B cell (primary cell): ENCODE measurements around the gene KIF27. TPM values are rescaled to one million over a fixed set of nuclear protein-coding genes. Genes with fewer than 3 reads are reported as not detected.

Experiments
- ATAC-seq: fragments of 200-7000 bp; cut with Tn5 transposase; one replicate; pipeline ENCODE4 v1.10.0; 2021; ENCODE audit warnings: low read depth, mild to moderate bottlenecking, moderate number of reproducible peaks, moderate library complexity
- CTCF ChIA-PET: fragments of 350-600 bp; sonication (Branson Sonifier 250); formaldehyde crosslinking; loops from one replicate; lab custom pipeline; 2021; ENCODE audit warnings: antibody characterized with exemption, inconsistent platforms; lab: Charles Lee
- POLR2A ChIA-PET: fragments of 350-600 bp; sonication (Branson Sonifier 250); formaldehyde crosslinking; loops from one replicate; lab custom pipeline; 2021; ENCODE audit warnings: antibody characterized with exemption; lab: Charles Lee
- DNase-seq: peaks from one replicate; pipeline ENCODE4 v3.0.0; 2013
- H2AFZ ChIP-seq: 2 replicates; pipeline ENCODE4 v1.6.1; 2012; ENCODE audit warnings: mild to moderate bottlenecking, low read depth, low read length; ENCODE audit not compliant: insufficient read depth, poor library complexity, severe bottlenecking
- H3K27ac ChIP-seq, 2 donors: 1 replicate in 1 of 2; 2 replicates in 1 of 2; pipeline ENCODE4 v1.5.1; 2012 to 2013; ENCODE audit warnings: low read length in 2 of 2, mild to moderate bottlenecking in 2 of 2, moderate library complexity in 1 of 2
- H3K27me3 ChIP-seq, 4 experiments: fragments of 200-600 bp in 1 of 4; sonication (generic) in 1 of 4; replicated peaks in 1 of 4; 1 replicate in 2 of 4; 2 replicates in 2 of 4; pipeline versions ENCODE4 v1.6.1 to v1.7.0; 2013 to 2016; ENCODE audit warnings: low read length in 3 of 4, mild to moderate bottlenecking in 2 of 4, mixed read lengths in 1 of 4, moderate library complexity in 1 of 4; ENCODE audit not compliant: insufficient read depth in 4 of 4, control insufficient read depth in 3 of 4; ENCODE audit errors: control extremely low read depth in 1 of 4
- H3K36me3 ChIP-seq, 2 experiments: replicated peaks in 1 of 2; 1 replicate in 1 of 2; 2 replicates in 1 of 2; pipeline versions ENCODE4 v1.6.1 to v1.7.1; 2013; ENCODE audit warnings: low read length in 1 of 2; ENCODE audit not compliant: insufficient read depth in 2 of 2, control insufficient read depth in 1 of 2; ENCODE audit errors: control extremely low read depth in 1 of 2, extremely low read depth in 1 of 2
- H3K4me1 ChIP-seq, 2 donors: fragments of 200-600 bp in 1 of 2; sonication (generic) in 1 of 2; 1 replicate in 1 of 2; 2 replicates in 1 of 2; pipeline versions ENCODE4 v1.5.1 to v1.6.1; 2013 to 2017; ENCODE audit warnings: low read length in 2 of 2; ENCODE audit not compliant: control insufficient read depth in 2 of 2, insufficient read depth in 2 of 2
- H3K4me2 ChIP-seq: replicated peaks from 2 replicates; pipeline ENCODE3; 2012; ENCODE audit warnings: mild to moderate bottlenecking, low read depth, low read length; ENCODE audit not compliant: poor library complexity, severe bottlenecking
- H3K4me3 ChIP-seq, 5 experiments: fragments of 200-600 bp in 1 of 5; sonication (generic) in 1 of 5; 1 replicate in 3 of 5; 2 replicates in 2 of 5; pipeline versions ENCODE4 v1.5.1 to v1.7.0; 2011 to 2016; ENCODE audit warnings: low read length in 4 of 5, mild to moderate bottlenecking in 4 of 5, low read depth in 2 of 5, control low read depth in 1 of 5, moderate library complexity in 1 of 5; ENCODE audit not compliant: insufficient read depth in 1 of 5; ENCODE audit errors: control extremely low read depth in 1 of 5, extremely low read depth in 1 of 5
- H3K79me2 ChIP-seq: fragments of 200-600 bp; sonication (generic); one replicate; pipeline ENCODE4 v1.6.0; 2016; ENCODE audit warnings: low read length; ENCODE audit not compliant: control insufficient read depth, insufficient read depth
- H3K9ac ChIP-seq: fragments of 200-600 bp; sonication (generic); 2 replicates; pipeline ENCODE4 v1.6.1; 2017; ENCODE audit warnings: mild to moderate bottlenecking, low read length, moderate library complexity
- H3K9me3 ChIP-seq, 3 donors: one replicate each; pipeline versions ENCODE4 v1.6.1 to v1.7.1; 2013; ENCODE audit warnings: low read length in 2 of 3; ENCODE audit not compliant: control insufficient read depth in 2 of 3, insufficient read depth in 1 of 3; ENCODE audit errors: control extremely low read depth in 1 of 3
- H4K20me1 ChIP-seq: 2 replicates; pipeline ENCODE4 v1.6.0; 2012; ENCODE audit warnings: mild to moderate bottlenecking, low read length; ENCODE audit not compliant: insufficient read depth, control insufficient read depth, poor library complexity, severe bottlenecking
- H3K27ac Mint-ChIP-seq: one replicate; pipeline ENCODE4 v1.8.0; 2021; ENCODE audit warnings: mixed read lengths
- H3K27me3 Mint-ChIP-seq: one replicate; pipeline ENCODE4 v1.8.0; 2021; ENCODE audit warnings: mixed read lengths
- H3K4me1 Mint-ChIP-seq: one replicate; pipeline ENCODE4 v1.8.0; 2021; ENCODE audit warnings: mixed read lengths
- H3K4me3 Mint-ChIP-seq: one replicate; pipeline ENCODE4 v1.8.0; 2021; ENCODE audit warnings: mixed read lengths
- H3K9me3 Mint-ChIP-seq: one replicate; pipeline ENCODE4 v1.8.0; 2022; ENCODE audit warnings: mixed read lengths; ENCODE audit not compliant: insufficient read depth
- CTCF ChIP-seq: fragments of 200-600 bp; IDR thresholded peaks from one replicate; pipeline ENCODE4 v1.8.0; 2022; ENCODE audit warnings: antibody characterized with exemption, mild to moderate bottlenecking
- EZH2 ChIP-seq: IDR thresholded peaks from 2 replicates; pipeline ENCODE4 v1.6.1; 2012; ENCODE audit warnings: borderline replicate concordance, low read depth, mild to moderate bottlenecking, moderate library complexity, low read length; ENCODE audit not compliant: insufficient read depth, poor library complexity, severe bottlenecking
- WGBS: methylation state at CpG from one replicate; pipeline ENCODE4 v1.1.5; 2013; ENCODE audit warnings: missing lambda C conversion rate; ENCODE audit not compliant: insufficient coverage; 5-methylcytosine and 5-hydroxymethylcytosine counted together
- intact Hi-C: fragments of 100-400 bp; cut with micrococcal nuclease; formaldehyde crosslinking; loops from one replicate; pipeline ENCODE4 v1.10.0; 2022
- polyA plus RNA-seq: library from polyadenylated mRNA; depleted of rRNA; stranded (reverse); fragments of >200 nt; gene quantifications from 2 replicates; pipeline ENCODE4 v1.2.3, GENCODE V29; 2012
- total RNA-seq, 2 donors: library from RNA; stranded (reverse); fragments of 120-200 nt in 1 of 2; gene quantifications; 1 replicate in 1 of 2; 2 replicates in 1 of 2; pipeline versions ENCODE4 v1.2.3 to v1.2.4, GENCODE V29; 2013 to 2022

The KIF27 gene
- total and polyA plus RNA-seq, 2 donors (not counting 1 experiment from before 2014, with no cell fraction given) = 0.76 to 10.0 TPM

- WGBS = 1% methylated on average over 11 of the region's 16 CpGs
- Histone ChIP-seq H3K36me3 (no peaks in the 10 kb centered on the region), H3K27me3 (no peaks in the 10 kb centered on the region), H4K20me1 (no peaks in the 10 kb centered on the region), H3K9me3 (peaks cover 0 to 4% (median 0%) of the 10 kb centered on the region in 3 donors), H3K79me2 (no peaks in the 10 kb centered on the region), H3K4me1 (peaks cover 10 to 17% of the 10 kb centered on the region in 2 donors), H3K4me3 (peak overlapping the region; percentile 61 to 71 (median 67)), H3K9ac (peak overlapping the region; percentile 92), H2AFZ (peak overlapping the region; percentile 65), H3K4me2 (peak overlapping the region; percentile 78), H3K27ac (peak overlapping the region; percentile 84 to 99)
- Mint-ChIP-seq H3K27ac (peak overlapping the region; percentile 95), H3K4me1 (peaks cover 18% of the 10 kb centered on the region), H3K4me3 (peak overlapping the region; percentile 90), H3K27me3 (no peaks in the 10 kb centered on the region), H3K9me3 (no peaks in the 10 kb centered on the region)
- no peak for DNase-seq
- intact Hi-C loops = loop anchor here (2.0 kb wide), 3 partner anchors 102 to 1820 kb away; partner anchors contain the start of genes AGTPBP1 and IDNK
- TF ChIP-seq EZH2 (no peak), CTCF (no peak)
- POLR2A ChIA-PET = interaction anchor here (2.1 to 2.7 kb wide), 2 partner anchors 60 to 213 kb away, joined by 12 to 17 read pairs; partner anchors contain the start of genes HNRNPK, RMI1 and UBQLN1
- peak; percentile 21 for ATAC-seq
- CTCF ChIA-PET = interaction anchor here (0.6 to 2.3 kb wide), 9 partner anchors 7 to 343 kb away, joined by 3 to 9 read pairs (median 4); partner anchors contain the start of genes HNRNPK and UBQLN1
Observed at GRCh38 chr9:83920469-83920926, 734 bp downstream of the KIF27 start.

GRCh38 chr9:83919111-83919510 is 2.1 kb downstream of the KIF27 start:
- peak overlapping the region; percentile 34 for H3K27ac Mint-ChIP-seq
- Histone ChIP-seq H3K4me2 (no peak overlapping the region), H3K4me1 (peaks cover 10 to 17% of the 10 kb centered on the region in 2 donors), H3K79me2 (no peaks in the 10 kb centered on the region), H3K27me3 (no peaks in the 10 kb centered on the region), H3K27ac (no peak overlapping the region), H3K4me3 (no peak overlapping the region), H2AFZ (no peak overlapping the region), H3K36me3 (no peaks in the 10 kb centered on the region), H3K9me3 (peaks cover 0 to 4% (median 0%) of the 10 kb centered on the region in 3 donors), H4K20me1 (no peaks in the 10 kb centered on the region), H3K9ac (no peak overlapping the region)
- no peak overlapping the region for H3K4me3 Mint-ChIP-seq
- no CpG with 5 or more reads among the region's 1 CpG for WGBS
- peaks cover 18% of the 10 kb centered on the region for H3K4me1 Mint-ChIP-seq
- no peak for TF ChIP-seq EZH2
- no peak for TF ChIP-seq CTCF
- H3K9me3 Mint-ChIP-seq = no peaks in the 10 kb centered on the region
- POLR2A ChIA-PET = interaction anchor here (0.7 kb wide), 1 partner anchor 1804 kb away, joined by 4 read pairs; no protein-coding TSS in a partner anchor
- DNase-seq (no peak), ATAC-seq (no peak)
- intact Hi-C loops = no loop called here
- CTCF ChIA-PET = interaction anchor here (1.9 kb wide), 1 partner anchor 299 kb away, joined by 6 read pairs; no protein-coding TSS in a partner anchor
- no peaks in the 10 kb centered on the region for H3K27me3 Mint-ChIP-seq
